Neural crest cell (in vitro differentiated cells): ENCODE data around the gene WFDC8. TPM values are rescaled to one million over a fixed set of nuclear protein-coding genes. Genes with fewer than 3 reads are reported as not detected.
"Not testable (repeated sequence)": the region's sequence is repeated elsewhere in the genome, so short reads cannot be mapped to it uniquely, and the experiment has no call there.

Experiments used
- DNase-seq: peaks from one replicate; pipeline ENCODE4 v3.0.0; 2021; ENCODE audit warnings: low read depth, mixed read lengths, low spot score
- H3K27ac Mint-ChIP-seq: one replicate; pipeline ENCODE4 v1.8.0; 2021; ENCODE audit warnings: mild to moderate bottlenecking, mixed read lengths; ENCODE audit not compliant: unreplicated experiment
- H3K27me3 Mint-ChIP-seq: 2 replicates; pipeline ENCODE4 v1.8.0; 2021; ENCODE audit warnings: low read depth, mild to moderate bottlenecking, mixed read lengths
- H3K36me3 Mint-ChIP-seq: 2 replicates; pipeline ENCODE4 v1.8.0; 2021; ENCODE audit warnings: low read depth, mild to moderate bottlenecking, mixed read lengths
- H3K4me1 Mint-ChIP-seq: 2 replicates; pipeline ENCODE4 v1.8.0; 2021; ENCODE audit warnings: mixed read lengths
- H3K4me3 Mint-ChIP-seq: one replicate; pipeline ENCODE4 v1.8.0; 2021; ENCODE audit warnings: mild to moderate bottlenecking, mixed read lengths
- H3K9me3 Mint-ChIP-seq: 2 replicates; pipeline ENCODE4 v1.8.0; 2021; ENCODE audit warnings: mixed read lengths
- total RNA-seq: library from RNA; stranded (reverse); gene quantifications from 2 replicates; pipeline ENCODE4 v1.2.1, GENCODE V29; 2021
- TF ChIP-seq, protein P1 (sequence below): fragments of 200-600 bp; sonication (generic); conservative IDR thresholded peaks from 2 replicates; pipeline ENCODE4 v1.5.0; 2021; ENCODE audit warnings: antibody characterized with exemption, mild to moderate bottlenecking

The WFDC8 gene
- total RNA-seq, 1 donor from 2014 or later: not detected

DNA sequence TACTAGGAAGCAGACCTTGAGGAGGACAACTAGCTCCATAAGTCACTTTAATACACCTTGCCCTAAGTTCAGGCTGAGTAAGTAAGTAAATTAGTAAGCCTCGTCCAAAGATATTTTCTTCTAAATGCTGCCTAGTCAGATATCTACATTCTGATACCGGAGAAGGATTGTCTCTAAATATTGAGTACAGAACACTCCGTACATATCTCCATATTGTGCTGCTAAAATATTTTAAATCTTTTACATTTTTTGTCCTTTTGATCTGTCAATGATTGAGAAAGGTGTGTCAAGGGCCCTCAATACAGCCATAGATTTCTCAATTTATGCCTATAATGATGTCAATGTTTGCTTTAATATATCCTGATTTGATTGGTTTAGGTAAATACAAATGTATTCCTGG is 3.2 kb downstream of the WFDC8 start:
- Mint-ChIP-seq H3K27me3 (peaks cover 8% of the 10 kb centered on the region), H3K36me3 (no peaks in the 10 kb centered on the region), H3K4me3 (no peak overlapping the region), H3K4me1 (peaks cover 26% of the 10 kb centered on the region), H3K27ac (no peak overlapping the region), H3K9me3 (peaks cover 3% of the 10 kb centered on the region)
- TF ChIP-seq, protein P1, sequence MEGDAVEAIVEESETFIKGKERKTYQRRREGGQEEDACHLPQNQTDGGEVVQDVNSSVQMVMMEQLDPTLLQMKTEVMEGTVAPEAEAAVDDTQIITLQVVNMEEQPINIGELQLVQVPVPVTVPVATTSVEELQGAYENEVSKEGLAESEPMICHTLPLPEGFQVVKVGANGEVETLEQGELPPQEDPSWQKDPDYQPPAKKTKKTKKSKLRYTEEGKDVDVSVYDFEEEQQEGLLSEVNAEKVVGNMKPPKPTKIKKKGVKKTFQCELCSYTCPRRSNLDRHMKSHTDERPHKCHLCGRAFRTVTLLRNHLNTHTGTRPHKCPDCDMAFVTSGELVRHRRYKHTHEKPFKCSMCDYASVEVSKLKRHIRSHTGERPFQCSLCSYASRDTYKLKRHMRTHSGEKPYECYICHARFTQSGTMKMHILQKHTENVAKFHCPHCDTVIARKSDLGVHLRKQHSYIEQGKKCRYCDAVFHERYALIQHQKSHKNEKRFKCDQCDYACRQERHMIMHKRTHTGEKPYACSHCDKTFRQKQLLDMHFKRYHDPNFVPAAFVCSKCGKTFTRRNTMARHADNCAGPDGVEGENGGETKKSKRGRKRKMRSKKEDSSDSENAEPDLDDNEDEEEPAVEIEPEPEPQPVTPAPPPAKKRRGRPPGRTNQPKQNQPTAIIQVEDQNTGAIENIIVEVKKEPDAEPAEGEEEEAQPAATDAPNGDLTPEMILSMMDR: no peak
- DNase-seq: no peak

DNA sequence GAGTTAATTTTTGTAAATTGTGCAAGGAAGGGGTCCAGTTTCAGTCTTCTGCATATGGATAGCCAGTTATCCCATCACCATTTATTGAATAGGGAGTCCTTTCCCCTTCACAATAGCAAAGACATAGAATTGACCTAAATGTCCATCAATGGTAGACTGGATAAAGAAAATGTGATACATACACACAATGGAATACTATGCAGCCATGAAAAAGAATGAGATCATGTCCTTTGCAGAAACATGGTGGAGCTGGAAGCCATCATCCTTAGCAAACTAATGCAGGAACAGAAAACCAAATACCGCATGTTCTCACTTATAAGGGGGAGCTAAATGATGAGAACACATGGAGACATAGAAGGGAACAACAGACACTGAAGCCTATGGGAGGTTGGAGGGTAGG is 9.4 kb downstream of the WFDC8 start:
- not testable (repeated sequence) for H3K27ac Mint-ChIP-seq, DNase-seq, H3K4me1 Mint-ChIP-seq, H3K9me3 Mint-ChIP-seq, H3K4me3 Mint-ChIP-seq, H3K36me3 Mint-ChIP-seq
- peaks cover 16% of the 10 kb centered on the region for H3K27me3 Mint-ChIP-seq

DNA sequence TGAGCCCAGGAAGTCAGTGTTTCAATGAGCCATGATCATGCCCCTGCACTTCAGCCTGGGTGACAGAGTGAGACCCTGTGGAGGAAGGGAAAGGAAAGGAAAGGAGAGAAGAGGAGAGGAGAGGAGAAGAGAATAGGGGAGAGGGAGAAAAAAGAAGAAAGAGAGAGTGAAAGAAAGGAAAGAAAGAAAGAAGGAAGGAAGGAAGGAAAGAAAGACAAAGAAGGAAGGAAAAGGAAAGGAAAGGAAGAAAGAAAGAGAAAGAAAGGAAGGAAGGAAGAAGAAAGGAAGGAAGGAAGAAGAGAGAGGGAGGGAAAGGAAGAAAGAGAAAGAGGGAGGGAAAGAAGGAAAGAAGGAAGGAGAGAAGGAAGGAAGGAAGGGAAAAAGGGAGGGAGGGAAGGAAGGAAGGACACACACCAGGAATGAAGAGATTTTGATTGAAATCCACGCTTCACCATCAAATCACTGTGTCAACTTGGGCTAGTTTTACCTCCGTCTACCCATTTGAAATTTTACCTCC is 14.3 kb downstream of the WFDC8 start:
- H3K4me3 Mint-ChIP-seq: no peak overlapping the region
- no peaks in the 10 kb centered on the region for H3K36me3 Mint-ChIP-seq
- H3K27ac Mint-ChIP-seq: peak overlapping the region; percentile 62
- no peaks in the 10 kb centered on the region for H3K9me3 Mint-ChIP-seq
- DNase-seq: no peak
- TF ChIP-seq, protein P1: no peak
- no peaks in the 10 kb centered on the region for H3K4me1 Mint-ChIP-seq
- H3K27me3 Mint-ChIP-seq: peaks cover 22% of the 10 kb centered on the region

DNA sequence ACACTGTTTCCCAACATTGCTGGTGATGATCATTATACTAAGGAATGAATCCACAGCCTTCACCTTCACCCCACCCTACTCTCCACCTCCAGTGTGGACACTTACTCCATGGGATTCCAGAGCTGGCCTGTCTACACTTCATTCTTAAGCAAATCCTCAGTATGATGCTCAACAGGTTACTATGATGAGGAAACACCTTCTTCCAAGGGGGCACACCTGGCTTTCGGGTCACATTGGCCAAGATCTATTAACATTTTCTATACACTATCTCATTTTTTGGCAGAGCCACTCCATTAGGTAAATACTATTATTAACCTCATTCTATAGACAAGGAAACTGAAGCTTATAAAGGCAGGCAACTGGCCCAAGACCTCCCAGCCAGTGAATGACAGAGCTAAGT is 23.9 kb downstream of the WFDC8 start:
- Mint-ChIP-seq H3K9me3 (peaks cover 10% of the 10 kb centered on the region), H3K27ac (no peak overlapping the region), H3K36me3 (no peaks in the 10 kb centered on the region), H3K27me3 (peaks cover 10% of the 10 kb centered on the region), H3K4me3 (no peak overlapping the region), H3K4me1 (no peaks in the 10 kb centered on the region)
- TF ChIP-seq, protein P1: no peak
- no peak for DNase-seq

DNA sequence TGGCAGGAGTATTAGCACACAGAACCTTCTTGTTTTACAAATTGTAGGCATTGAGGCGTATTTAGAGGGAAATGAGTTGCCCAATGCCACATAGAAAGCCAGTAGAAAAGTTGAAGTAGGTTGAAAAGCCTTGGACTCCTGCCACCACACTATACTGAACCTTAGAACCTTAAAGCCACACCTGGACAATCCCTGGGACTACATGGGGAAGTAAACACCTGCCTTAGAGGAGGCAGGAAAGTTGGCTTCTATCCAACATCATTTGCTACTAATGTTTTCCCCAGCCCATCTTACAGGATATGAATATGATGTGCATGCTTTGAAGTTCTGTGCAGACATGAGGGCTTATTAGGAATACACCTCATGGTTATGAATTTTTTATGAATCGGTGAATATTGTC is 26.6 kb downstream of the WFDC8 start:
- Mint-ChIP-seq H3K4me3 (no peak overlapping the region), H3K36me3 (no peaks in the 10 kb centered on the region), H3K9me3 (peaks cover 10% of the 10 kb centered on the region), H3K4me1 (no peaks in the 10 kb centered on the region), H3K27ac (no peak overlapping the region), H3K27me3 (peaks cover 22% of the 10 kb centered on the region)
- no peak for DNase-seq
- TF ChIP-seq, protein P1: no peak

DNA sequence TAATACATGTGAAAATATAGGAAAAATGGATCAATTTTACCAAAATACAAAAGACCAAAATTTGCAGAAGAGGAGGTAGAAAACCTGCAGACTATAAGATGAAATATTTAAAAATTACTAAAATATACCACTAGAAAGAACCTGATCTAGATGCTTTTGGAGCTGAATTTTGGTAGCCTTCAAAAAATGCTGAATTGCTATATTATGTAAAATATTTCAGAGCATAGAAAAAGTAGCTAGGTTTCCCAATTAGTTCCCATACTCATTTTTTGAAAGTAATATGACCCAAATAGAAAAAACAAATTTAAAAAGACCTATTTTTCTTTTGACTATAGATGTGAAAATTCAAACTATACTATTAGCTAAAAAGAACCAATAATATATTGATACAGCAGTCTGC is 28.3 kb downstream of the WFDC8 start:
- Mint-ChIP-seq H3K4me1 (no peaks in the 10 kb centered on the region), H3K9me3 (peaks cover 10% of the 10 kb centered on the region), H3K27me3 (peaks cover 32% of the 10 kb centered on the region), H3K36me3 (no peaks in the 10 kb centered on the region), H3K4me3 (no peak overlapping the region), H3K27ac (no peak overlapping the region)
- DNase-seq: no peak
- TF ChIP-seq, protein P1: no peak
